ENCODE measurements around the gene VRTN.
A peak's percentile ranks its signal among the peaks of the same experiment; 100 is the strongest.
"Not testable (repeated sequence)": the region's sequence is repeated elsewhere in the genome, so short reads cannot be mapped to it uniquely, and the experiment has no call there.

Gene VRTN

GRCh38 chr14:74377976-74378690 lies 29.9 kb downstream of the VRTN start:
- Histone ChIP-seq H3K9me3 (no peaks in the 10 kb centered on the region), H3K4me1 (no peaks in the 10 kb centered on the region), H3K4me3 (no peak overlapping the region), H3K36me3 (no peaks in the 10 kb centered on the region), H3K27ac (no peak overlapping the region), H3K27me3 (no peaks in the 10 kb centered on the region)
- TF ChIP-seq CTCF (IDR thresholded peaks at IDR 0.05): no peak
- intact Hi-C loops (cut with DNase I; ENCODE audit: low total_unique reads): no loop called here
- peak in 1 of 2 donors; percentile 55 for DNase-seq

DNA sequence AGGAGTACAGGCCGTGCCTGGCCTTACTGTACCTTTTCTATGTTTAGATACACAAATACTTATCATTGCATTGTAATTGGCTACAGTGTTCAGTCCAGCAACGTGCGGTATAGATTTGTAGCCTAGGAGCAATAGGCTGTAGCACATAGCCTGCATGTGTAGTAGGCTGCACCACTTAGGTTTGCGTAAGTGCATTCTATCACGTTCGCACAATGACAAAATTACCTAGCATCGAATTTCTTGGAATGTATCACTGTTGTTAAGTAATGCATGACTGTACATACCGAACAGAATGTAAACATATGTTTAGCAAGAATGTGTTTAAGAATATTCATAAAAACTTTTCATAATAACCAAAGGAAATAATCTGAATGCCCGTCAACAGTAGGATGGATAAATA lies 31.9 kb downstream of the VRTN start:
- H3K4me1 ChIP-seq: no peaks in the 10 kb centered on the region
- no peak overlapping the region for H3K27ac ChIP-seq
- no peak for DNase-seq
- H3K27me3 ChIP-seq: no peaks in the 10 kb centered on the region
- no peaks in the 10 kb centered on the region for H3K9me3 ChIP-seq
- intact Hi-C loops (cut with DNase I; ENCODE audit: low total_unique reads): no loop called here
- TF ChIP-seq CTCF (IDR thresholded peaks at IDR 0.05): no peak
- no peaks in the 10 kb centered on the region for H3K36me3 ChIP-seq
- no peak overlapping the region for H3K4me3 ChIP-seq

GRCh38 chr14:74380845-74381244 lies 32.6 kb downstream of the VRTN start:
- Histone ChIP-seq H3K27me3 (no peaks in the 10 kb centered on the region), H3K36me3 (no peaks in the 10 kb centered on the region), H3K9me3 (no peaks in the 10 kb centered on the region), H3K4me3 (no peak overlapping the region), H3K4me1 (no peaks in the 10 kb centered on the region), H3K27ac (no peak overlapping the region)
- intact Hi-C loops (cut with DNase I; ENCODE audit: low total_unique reads): no loop called here
- no peak for TF ChIP-seq CTCF (IDR thresholded peaks at IDR 0.05)
- peak in 1 of 2 donors; percentile 23 for DNase-seq

- H3K36me3 ChIP-seq; H3K27ac ChIP-seq; intact Hi-C loops (cut with DNase I; ENCODE audit: low total_unique reads); H3K4me1 ChIP-seq; H3K4me3 ChIP-seq; H3K27me3 ChIP-seq; H3K9me3 ChIP-seq: not testable (repeated sequence)
- DNase-seq: peak in 1 of 2 donors; percentile 7
Observed at GRCh38 chr14:74381571-74381970, 33.3 kb downstream of the VRTN start.

DNA sequence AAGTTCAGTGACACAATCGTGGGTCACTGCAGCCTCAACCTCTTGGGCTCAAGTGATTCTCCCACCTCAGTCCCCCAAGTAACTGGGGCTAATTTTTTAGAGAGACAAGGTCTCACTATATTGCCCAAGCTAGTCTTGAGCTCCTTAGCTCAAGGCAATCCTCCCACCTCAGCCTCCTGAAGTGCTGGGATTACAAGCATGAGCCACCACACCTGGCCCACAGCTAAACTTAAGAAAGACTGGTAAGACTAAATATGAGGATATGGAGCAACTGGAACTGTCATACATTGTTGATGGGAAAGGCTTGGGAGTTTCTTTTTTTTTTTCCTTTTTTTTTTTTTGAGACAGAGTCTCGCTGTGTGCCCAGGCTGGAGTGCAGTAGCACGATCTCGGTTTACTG lies 34.0 kb downstream of the VRTN start:
- H3K27me3 ChIP-seq: peaks cover 0 to 4% of the 10 kb centered on the region in 2 donors
- no peak overlapping the region for H3K4me3 ChIP-seq
- no peaks in the 10 kb centered on the region for H3K36me3 ChIP-seq
- no peak for TF ChIP-seq CTCF (IDR thresholded peaks at IDR 0.05)
- H3K27ac ChIP-seq: no peak overlapping the region
- peak in 1 of 2 donors; percentile 5 for DNase-seq
- intact Hi-C loops (cut with DNase I; ENCODE audit: low total_unique reads): no loop called here
- no peaks in the 10 kb centered on the region for H3K4me1 ChIP-seq
- no peaks in the 10 kb centered on the region for H3K9me3 ChIP-seq

GRCh38 chr14:74389980-74390379 lies 41.7 kb downstream of the VRTN start:
- Histone ChIP-seq H3K27me3 (peaks cover 0 to 17% of the 10 kb centered on the region in 2 donors), H3K27ac (no peak overlapping the region), H3K4me3 (no peak overlapping the region), H3K36me3 (no peaks in the 10 kb centered on the region), H3K4me1 (no peaks in the 10 kb centered on the region), H3K9me3 (no peaks in the 10 kb centered on the region)
- TF ChIP-seq CTCF (IDR thresholded peaks at IDR 0.05): no peak
- intact Hi-C loops (cut with DNase I; ENCODE audit: low total_unique reads): no loop called here
- DNase-seq: peak in 1 of 2 donors; percentile 21

GRCh38 chr14:74390505-74390904 lies 42.2 kb downstream of the VRTN start:
- H3K4me3 ChIP-seq; H3K36me3 ChIP-seq; H3K27ac ChIP-seq; H3K4me1 ChIP-seq; intact Hi-C loops (cut with DNase I; ENCODE audit: low total_unique reads); DNase-seq; H3K9me3 ChIP-seq: not testable (repeated sequence)
- peaks cover 0 to 22% of the 10 kb centered on the region in 2 donors for H3K27me3 ChIP-seq
